ENCODE measurements around the gene PTS. TPM values are rescaled to one million over a fixed set of nuclear protein-coding genes. Genes with fewer than 3 reads are reported as not detected.
"Not testable (repeated sequence)": the region's sequence is repeated elsewhere in the genome, so short reads cannot be mapped to it uniquely, and the experiment has no call there.

PTS gene
- polyA plus RNA-seq, 3 donors: 11.8 to 25.0 (median 14.0) TPM

GRCh38 chr11:112185883-112186282, 40.3 kb upstream of the PTS start:
- no peak overlapping the region for H3K27ac Mint-ChIP-seq
- intact Hi-C loops (cut with micrococcal nuclease): no loop called here
- no peaks in the 10 kb centered on the region for H3K79me2 ChIP-seq (ENCODE audit: insufficient read depth, low read length)

GRCh38 chr11:112186304-112186703, 39.9 kb upstream of the PTS start:
- Mint-ChIP-seq H3K36me3 (no peaks in the 10 kb centered on the region), H3K27me3 (ENCODE audit: low read depth in 3 of 3) (peaks cover 0 to 2% (median 2%) of the 10 kb centered on the region in 3 donors), H3K4me1 (peaks cover 16% of the 10 kb centered on the region), H3K27ac (no peak overlapping the region), H3K4me3 (no peak overlapping the region), H3K9me3 (peaks cover 0 to 1% (median 0%) of the 10 kb centered on the region in 7 donors)
- H3K27ac ChIP-seq (ENCODE audit: low read depth in 1 of 2, low read length in 2 of 2): no peak overlapping the region
- no peak overlapping the region for H3K9ac ChIP-seq (ENCODE audit: insufficient read depth, low read length, poor library complexity, severe bottlenecking)
- no peaks in the 10 kb centered on the region for H3K4me1 ChIP-seq (ENCODE audit: control insufficient read depth in 1 of 2, insufficient read depth in 2 of 2, low read length in 2 of 2)
- no peak for DNase-seq
- H4K20me1 ChIP-seq (ENCODE audit: insufficient read depth, low read length): no peaks in the 10 kb centered on the region
- H2AFZ ChIP-seq (ENCODE audit: insufficient read depth, low read depth, low read length, poor library complexity, severe bottlenecking): no peak overlapping the region
- no peaks in the 10 kb centered on the region for H3K9me3 ChIP-seq (replicated peaks in 1 of 2; ENCODE audit: control insufficient read depth in 1 of 2, insufficient read depth in 1 of 2, low read length in 2 of 2)
- TF ChIP-seq CTCF (IDR thresholded peaks at IDR 0.05): no peak
- H3K79me2 ChIP-seq (ENCODE audit: insufficient read depth, low read length): no peaks in the 10 kb centered on the region
- H3K36me3 ChIP-seq (replicated peaks in 1 of 2; ENCODE audit: control insufficient read depth in 1 of 2, insufficient read depth in 2 of 2, low read length in 2 of 2): no peaks in the 10 kb centered on the region
- intact Hi-C loops (cut with micrococcal nuclease): no loop called here
- H3K27me3 ChIP-seq (ENCODE audit: control insufficient read depth in 2 of 2, insufficient read depth in 2 of 2, low read length in 2 of 2): no peaks in the 10 kb centered on the region
- no peak overlapping the region for H3K4me2 ChIP-seq (replicated peaks; ENCODE audit: extremely low read depth, low read length, poor library complexity, severe bottlenecking)
- H3K4me3 ChIP-seq (replicated peaks in 1 of 3; ENCODE audit: low read depth in 2 of 3, low read length in 3 of 3): no peak overlapping the region

More at GRCh38 chr11:112185883-112186282, 40.3 kb upstream of the PTS start:
- no peak overlapping the region for H3K4me2 ChIP-seq (replicated peaks; ENCODE audit: extremely low read depth, low read length, poor library complexity, severe bottlenecking)
- no peaks in the 10 kb centered on the region for H3K27me3 ChIP-seq (ENCODE audit: control insufficient read depth in 2 of 2, insufficient read depth in 2 of 2, low read length in 2 of 2)
- Mint-ChIP-seq H3K36me3 (no peaks in the 10 kb centered on the region), H3K27me3 (ENCODE audit: low read depth in 3 of 3) (peaks cover 0 to 2% (median 2%) of the 10 kb centered on the region in 3 donors), H3K9me3 (peaks cover 0 to 1% (median 0%) of the 10 kb centered on the region in 7 donors), H3K4me1 (peaks cover 16% of the 10 kb centered on the region), H3K4me3 (no peak overlapping the region)
- H3K27ac ChIP-seq (ENCODE audit: low read depth in 1 of 2, low read length in 2 of 2): no peak overlapping the region
- no peaks in the 10 kb centered on the region for H3K9me3 ChIP-seq (replicated peaks in 1 of 2; ENCODE audit: control insufficient read depth in 1 of 2, insufficient read depth in 1 of 2, low read length in 2 of 2)
- no peaks in the 10 kb centered on the region for H3K4me1 ChIP-seq (ENCODE audit: control insufficient read depth in 1 of 2, insufficient read depth in 2 of 2, low read length in 2 of 2)
- no peak for DNase-seq
- H3K36me3 ChIP-seq (replicated peaks in 1 of 2; ENCODE audit: control insufficient read depth in 1 of 2, insufficient read depth in 2 of 2, low read length in 2 of 2): no peaks in the 10 kb centered on the region
- H3K9ac ChIP-seq (ENCODE audit: insufficient read depth, low read length, poor library complexity, severe bottlenecking): no peak overlapping the region
- no peaks in the 10 kb centered on the region for H4K20me1 ChIP-seq (ENCODE audit: insufficient read depth, low read length)
- no peak for TF ChIP-seq CTCF (IDR thresholded peaks at IDR 0.05)
- H2AFZ ChIP-seq (ENCODE audit: insufficient read depth, low read depth, low read length, poor library complexity, severe bottlenecking): no peak overlapping the region
- H3K4me3 ChIP-seq (replicated peaks in 1 of 3; ENCODE audit: low read depth in 2 of 3, low read length in 3 of 3): no peak overlapping the region

- H3K36me3 Mint-ChIP-seq; H2AFZ ChIP-seq (ENCODE audit: insufficient read depth, low read depth, low read length, poor library complexity, severe bottlenecking); H3K9me3 Mint-ChIP-seq; H3K9me3 ChIP-seq (replicated peaks in 1 of 2; ENCODE audit: control insufficient read depth in 1 of 2, insufficient read depth in 1 of 2, low read length in 2 of 2); H3K4me3 ChIP-seq (replicated peaks in 1 of 3; ENCODE audit: low read depth in 2 of 3, low read length in 3 of 3); H3K4me3 Mint-ChIP-seq; intact Hi-C loops (cut with micrococcal nuclease); H3K9ac ChIP-seq (ENCODE audit: insufficient read depth, low read length, poor library complexity, severe bottlenecking); H3K4me2 ChIP-seq (replicated peaks; ENCODE audit: extremely low read depth, low read length, poor library complexity, severe bottlenecking); H3K27ac Mint-ChIP-seq; H3K27me3 ChIP-seq (ENCODE audit: control insufficient read depth in 2 of 2, insufficient read depth in 2 of 2, low read length in 2 of 2); H4K20me1 ChIP-seq (ENCODE audit: insufficient read depth, low read length); H3K79me2 ChIP-seq (ENCODE audit: insufficient read depth, low read length); H3K27me3 Mint-ChIP-seq (ENCODE audit: low read depth in 3 of 3); H3K36me3 ChIP-seq (replicated peaks in 1 of 2; ENCODE audit: control insufficient read depth in 1 of 2, insufficient read depth in 2 of 2, low read length in 2 of 2); H3K27ac ChIP-seq (ENCODE audit: low read depth in 1 of 2, low read length in 2 of 2); DNase-seq: not testable (repeated sequence)
- peaks cover 29% of the 10 kb centered on the region for H3K4me1 Mint-ChIP-seq
- 66% methylated on average over 4 of the region's 11 CpGs for WGBS (ENCODE audit: insufficient coverage)
- H3K4me1 ChIP-seq (ENCODE audit: control insufficient read depth in 1 of 2, insufficient read depth in 2 of 2, low read length in 2 of 2): peaks cover 19 to 37% of the 10 kb centered on the region in 2 donors
These were observed 31.1 kb upstream of the PTS start for GRCh38 chr11:112195113-112195512.

All from CD14-positive monocyte (primary cell).